ENCODE measurements around the gene NUBPL.
"Not testable (repeated sequence)": the region's sequence is repeated elsewhere in the genome, so short reads cannot be mapped to it uniquely, and the experiment has no call there.

Gene NUBPL

GRCh38 chr14:31880935-31881334, 319.7 kb downstream of the NUBPL start:
- no peak for DNase-seq (ENCODE audit: low read depth)

- DNase-seq (ENCODE audit: low read depth), result no peak
These were observed 320.5 kb downstream of the NUBPL start for GRCh38 chr14:31881531-31882310.

DNA sequence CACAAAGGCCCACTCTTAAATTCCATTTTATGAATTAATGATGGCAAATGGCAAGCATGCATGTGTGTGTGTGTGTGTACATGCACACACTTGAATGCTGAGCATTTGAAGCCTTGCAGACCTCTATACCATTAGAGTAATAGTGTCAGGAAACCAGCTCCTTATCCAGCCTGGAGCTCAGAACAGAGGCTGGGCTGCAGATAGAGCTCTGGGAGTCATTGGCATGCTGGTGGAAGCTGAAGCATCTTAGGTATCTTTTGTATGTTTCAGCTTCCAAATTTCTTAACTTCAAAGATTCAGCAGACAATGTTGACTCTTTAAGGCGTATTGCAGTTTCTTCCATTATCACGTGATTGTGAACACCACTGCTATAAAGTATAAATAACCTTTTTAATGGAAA, 323.0 kb downstream of the NUBPL start:
- DNase-seq (ENCODE audit: low read depth), result no peak

DNA sequence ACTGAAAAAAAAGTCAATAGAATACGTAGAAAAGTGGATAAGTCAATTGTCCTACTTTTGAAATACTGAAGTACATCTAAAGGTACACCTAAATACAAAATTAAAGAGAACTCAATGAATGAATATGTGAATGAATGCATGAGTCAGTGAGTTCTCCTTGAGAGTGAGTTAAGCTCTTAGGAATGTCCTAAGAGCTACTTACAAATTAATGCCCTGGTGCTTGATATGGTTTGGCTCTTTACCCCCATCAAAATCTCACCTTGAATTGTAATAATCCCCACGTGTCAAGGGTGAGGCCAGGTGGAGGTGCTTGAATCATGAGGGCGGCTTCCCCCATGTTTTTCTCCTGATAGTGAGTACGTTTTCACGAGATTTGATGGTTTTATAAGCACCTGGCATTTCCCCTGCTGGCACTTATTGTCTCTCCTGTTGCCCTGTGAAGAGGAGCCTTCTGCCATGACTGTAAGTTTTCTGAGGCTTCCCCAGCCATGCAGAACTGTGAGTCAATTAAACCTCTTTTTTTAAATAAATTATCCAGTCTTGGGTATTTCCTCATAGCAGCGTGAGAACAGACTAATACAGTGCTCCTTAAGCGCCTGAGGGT, 323.7 kb downstream of the NUBPL start:
- no peak for DNase-seq (ENCODE audit: low read depth)

DNA sequence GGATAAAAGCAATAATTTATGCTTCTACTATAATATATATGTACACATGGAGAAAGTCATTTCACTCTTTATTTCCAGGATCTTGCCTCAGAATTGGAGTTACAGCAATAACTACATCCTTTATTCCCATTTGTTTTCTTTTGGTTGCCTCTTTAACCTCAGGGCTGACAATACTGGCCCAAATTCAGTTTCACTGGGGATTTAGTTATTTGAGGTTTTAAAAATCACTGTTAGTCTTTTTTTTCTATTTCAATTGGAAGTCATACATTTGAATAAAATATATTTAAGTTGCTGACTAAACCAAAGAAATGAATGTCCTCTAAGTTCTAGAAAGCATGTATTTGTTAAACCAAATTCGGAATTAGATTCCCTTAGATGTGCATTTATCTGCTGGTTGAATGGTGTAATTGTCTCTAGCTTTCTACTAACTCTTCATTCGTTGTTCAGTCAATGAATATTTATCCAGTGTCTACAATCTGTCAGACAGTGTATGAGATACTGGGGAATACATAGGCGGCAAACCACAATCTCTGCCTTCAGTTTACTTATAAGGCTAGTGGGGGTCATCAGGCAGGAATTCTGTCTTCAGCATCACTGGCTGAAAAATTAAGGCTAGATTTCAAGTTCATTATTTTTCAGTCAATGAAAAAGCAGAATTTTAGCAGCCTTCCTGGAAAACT, 325.1 kb downstream of the NUBPL start:
- no peak for DNase-seq (ENCODE audit: low read depth)

DNA sequence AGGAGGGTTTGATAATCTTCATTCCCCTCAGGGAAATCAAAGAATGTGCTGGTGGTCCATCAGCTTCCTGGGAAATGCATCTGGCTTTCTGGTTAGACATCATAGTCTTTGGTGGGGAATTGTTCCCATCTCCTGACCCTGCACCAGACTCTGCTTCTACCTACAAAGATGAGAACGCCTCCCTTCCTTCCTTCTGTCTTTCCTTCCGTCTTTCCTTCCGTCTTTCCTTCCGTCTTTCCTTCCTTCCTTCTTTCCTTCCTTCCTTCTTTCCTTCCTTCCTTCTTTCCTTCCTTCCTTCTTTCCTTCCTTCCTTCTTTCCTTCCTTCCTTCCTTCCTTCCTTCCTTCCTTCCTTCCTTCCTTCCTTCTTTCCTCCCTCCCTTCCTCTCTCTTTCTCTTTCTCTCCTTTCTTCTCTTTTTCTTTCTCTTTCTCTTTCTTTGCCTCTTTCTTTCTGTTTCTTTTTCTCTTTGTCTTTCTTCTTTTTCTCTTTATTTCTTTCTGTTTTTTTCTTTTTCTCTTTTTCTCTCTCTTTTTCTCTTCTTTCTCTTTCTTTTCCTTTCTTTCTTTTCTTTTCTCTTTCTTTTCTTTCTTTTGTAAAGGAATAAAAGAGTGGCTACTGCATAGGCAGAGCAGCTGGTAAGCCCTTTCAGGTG, 326.9 kb downstream of the NUBPL start:
- DNase-seq (ENCODE audit: low read depth), result no peak

GRCh38 chr14:31889297-31889696, 328.1 kb downstream of the NUBPL start:
- DNase-seq (ENCODE audit: low read depth), result no peak

DNA sequence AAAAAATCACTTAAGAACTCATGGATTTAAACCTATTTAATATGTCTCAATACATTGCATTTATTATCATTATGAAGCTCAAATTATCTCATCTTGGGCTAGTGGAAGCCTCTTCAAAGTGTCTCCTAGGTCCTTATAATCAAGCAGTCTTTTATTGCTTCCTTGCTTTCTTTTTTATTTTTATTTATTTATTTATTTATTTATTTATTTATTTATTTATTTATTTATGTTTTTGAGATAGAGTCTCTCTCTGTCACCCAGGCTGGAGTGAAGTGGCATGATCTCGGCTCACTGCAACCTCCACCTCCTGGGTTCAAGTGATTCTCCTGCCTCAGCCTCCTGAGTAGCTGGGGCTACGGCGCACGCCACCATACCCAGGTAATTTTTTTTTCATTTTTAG, 329.0 kb downstream of the NUBPL start:
- not testable (repeated sequence) for DNase-seq (ENCODE audit: low read depth)

DNA sequence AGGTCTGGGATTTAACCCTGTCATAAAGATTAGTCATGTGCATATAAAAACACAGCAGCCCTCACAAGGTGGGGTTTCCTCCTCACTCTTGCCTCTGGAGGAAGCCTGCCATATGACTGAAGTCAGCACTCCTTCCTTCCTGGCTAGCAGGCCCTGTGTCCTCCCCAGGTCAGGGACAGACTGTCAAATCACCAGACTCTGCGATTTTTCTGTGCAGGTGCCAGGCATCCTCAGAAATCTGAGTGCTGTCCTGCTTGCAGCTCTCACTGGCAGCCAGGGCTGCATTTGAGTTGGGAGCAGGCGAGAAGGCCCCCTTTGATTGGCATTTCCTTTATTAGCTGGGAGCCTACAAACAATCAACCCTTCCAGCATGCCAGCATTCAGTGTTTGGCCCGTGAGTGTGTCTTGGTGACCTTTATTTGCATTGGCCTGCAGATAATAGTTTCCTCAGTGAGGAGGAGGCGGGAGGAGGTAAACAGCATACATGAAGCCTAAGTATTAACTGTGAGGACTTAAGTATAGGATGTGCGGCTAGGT, 332.1 kb downstream of the NUBPL start:
- DNase-seq (ENCODE audit: low read depth), result no peak

- DNase-seq (ENCODE audit: low read depth), result no peak
These were observed 333.1 kb downstream of the NUBPL start for GRCh38 chr14:31894351-31894750.

- DNase-seq (ENCODE audit: low read depth), result no peak
These were observed 334.0 kb downstream of the NUBPL start for GRCh38 chr14:31895206-31895605.

GRCh38 chr14:31895646-31896045, 334.4 kb downstream of the NUBPL start:
- no peak for DNase-seq (ENCODE audit: low read depth)

GRCh38 chr14:31897581-31898186, 336.5 kb downstream of the NUBPL start:
- DNase-seq (ENCODE audit: low read depth), result no peak

DNA sequence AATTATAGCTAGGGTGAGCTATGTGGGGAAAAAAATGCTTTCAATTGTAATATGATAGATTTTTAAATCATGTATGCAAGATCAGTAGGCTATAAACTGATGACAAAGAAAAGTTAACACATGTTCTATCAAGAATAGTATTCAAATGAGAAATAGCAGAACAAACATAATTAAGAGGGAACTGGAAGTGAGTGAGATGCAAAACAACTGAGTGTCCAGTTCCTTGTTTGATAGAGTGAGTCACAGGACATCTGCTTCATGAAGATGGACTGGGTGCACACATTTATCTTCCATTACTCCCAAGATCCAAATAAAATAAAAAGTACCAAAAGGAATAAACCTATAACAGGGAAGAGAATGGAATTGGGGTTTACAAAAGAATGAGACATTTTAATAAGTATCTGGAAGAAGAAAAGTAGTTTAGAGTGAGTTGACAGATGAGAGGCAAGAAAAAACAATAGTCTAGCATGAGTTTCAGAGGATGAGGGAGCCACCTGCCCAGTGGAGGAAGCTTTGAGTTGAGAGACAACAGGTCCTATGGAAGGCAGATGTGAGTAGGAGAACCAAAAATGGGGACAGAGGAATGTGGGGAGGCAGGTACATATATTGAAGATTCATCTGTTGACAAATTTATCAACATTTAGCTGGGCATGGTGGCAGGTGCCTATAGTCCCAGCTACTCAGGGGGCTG, 337.8 kb downstream of the NUBPL start:
- no peak for DNase-seq (ENCODE audit: low read depth)

- DNase-seq (ENCODE audit: low read depth), result no peak
These were observed 340.8 kb downstream of the NUBPL start for GRCh38 chr14:31902002-31902401.

- no peak for DNase-seq (ENCODE audit: low read depth)
These were observed 341.9 kb downstream of the NUBPL start for GRCh38 chr14:31902945-31903646.

- no peak for DNase-seq (ENCODE audit: low read depth)
These were observed 348.8 kb downstream of the NUBPL start for GRCh38 chr14:31909977-31910376.

Data from T-helper 22 cell (primary cell).